ENCODE results near the gene KLF15.
"Not testable (repeated sequence)": the region's sequence is repeated elsewhere in the genome, so short reads cannot be mapped to it uniquely, and the experiment has no call there.

The KLF15 gene

DNA sequence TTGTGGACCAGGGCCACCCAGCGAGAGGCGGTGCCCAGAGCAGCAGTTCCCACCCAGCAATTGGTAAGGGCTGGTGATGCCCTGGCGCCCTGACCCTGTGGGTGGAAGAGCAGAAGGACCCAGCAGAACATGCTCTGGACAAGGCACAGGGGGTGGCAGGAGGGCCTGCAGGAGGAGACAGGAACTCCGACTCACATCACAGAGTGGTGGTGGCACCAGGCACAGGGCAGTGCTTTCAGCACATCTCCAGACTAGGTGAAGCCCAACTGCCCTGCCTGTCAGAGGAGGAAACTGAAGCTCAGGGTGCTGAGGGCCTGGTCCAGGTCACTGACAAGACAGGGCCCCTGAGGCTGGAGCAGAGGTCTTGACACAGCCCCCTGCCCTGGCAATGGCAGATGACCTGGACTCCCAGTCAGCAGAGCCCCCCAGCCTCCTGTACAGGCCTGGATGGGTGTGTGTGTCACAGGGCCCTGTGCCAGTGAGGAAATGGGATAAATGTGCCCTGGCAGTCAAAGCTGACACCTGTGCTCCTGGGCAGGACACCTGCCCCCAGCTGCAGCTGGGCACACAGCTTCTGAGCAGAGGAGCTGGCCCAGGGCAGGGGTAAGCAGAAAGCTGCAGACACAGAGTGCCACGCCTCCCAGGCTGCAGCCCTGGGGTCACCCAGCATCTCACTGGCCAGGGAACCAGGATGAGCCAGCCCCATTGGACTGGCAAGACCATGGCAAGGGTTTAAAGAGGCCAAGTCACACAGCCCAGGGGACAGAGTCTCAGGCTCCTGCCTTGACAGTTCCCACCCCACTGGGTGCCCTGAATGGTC, 11.4 kb downstream of the KLF15 start:
- no peak for DNase-seq

GRCh38 chr3:126345231-126345630, 12.0 kb downstream of the KLF15 start:
- DNase-seq = no peak

- DNase-seq = no peak
These were observed 12.7 kb downstream of the KLF15 start for GRCh38 chr3:126344380-126345041.

- DNase-seq = no peak
These were observed 13.6 kb downstream of the KLF15 start for GRCh38 chr3:126343649-126344035.

- no peak for DNase-seq
These were observed 14.1 kb downstream of the KLF15 start for GRCh38 chr3:126342991-126343648.

GRCh38 chr3:126342211-126342610, 15.0 kb downstream of the KLF15 start:
- DNase-seq = no peak

DNA sequence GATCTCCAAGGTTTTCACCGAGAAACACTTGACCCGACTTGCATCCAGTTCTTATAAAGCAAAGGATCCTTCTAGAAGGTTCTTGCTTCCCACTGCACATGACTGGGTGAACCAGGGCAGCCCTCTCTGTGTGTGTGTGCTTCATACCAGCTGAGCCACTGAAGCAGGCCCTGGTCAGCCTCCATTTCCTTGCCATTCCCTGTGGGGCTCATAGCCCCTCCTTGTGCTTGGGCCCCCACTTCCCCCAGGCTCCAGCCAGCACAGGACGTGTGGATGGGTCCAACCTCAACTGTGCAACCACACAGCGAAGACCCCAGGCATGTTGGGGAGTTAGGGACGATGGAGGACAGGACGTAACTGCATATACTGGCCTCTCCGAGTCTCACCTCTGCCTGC, 15.5 kb downstream of the KLF15 start:
- DNase-seq = no peak

GRCh38 chr3:126340943-126341754, 16.1 kb downstream of the KLF15 start:
- DNase-seq = no peak

DNA sequence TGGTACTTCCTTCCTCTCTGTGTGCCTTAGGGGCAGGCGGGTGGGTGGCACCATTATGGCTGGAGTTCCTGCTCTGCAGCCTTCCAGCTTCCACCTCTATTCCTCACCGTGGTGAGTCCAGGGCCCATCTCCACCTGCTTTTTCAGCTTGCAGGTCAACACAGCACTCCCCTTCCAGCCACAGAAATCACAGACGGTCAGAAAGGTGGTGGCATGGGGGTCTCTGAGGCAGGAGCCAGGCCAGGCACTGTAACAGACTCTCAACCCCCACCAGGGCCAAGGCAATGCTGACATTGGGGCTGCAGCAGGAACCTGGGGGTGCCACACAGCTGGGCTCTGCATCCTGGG, 16.6 kb downstream of the KLF15 start:
- no peak for DNase-seq

DNA sequence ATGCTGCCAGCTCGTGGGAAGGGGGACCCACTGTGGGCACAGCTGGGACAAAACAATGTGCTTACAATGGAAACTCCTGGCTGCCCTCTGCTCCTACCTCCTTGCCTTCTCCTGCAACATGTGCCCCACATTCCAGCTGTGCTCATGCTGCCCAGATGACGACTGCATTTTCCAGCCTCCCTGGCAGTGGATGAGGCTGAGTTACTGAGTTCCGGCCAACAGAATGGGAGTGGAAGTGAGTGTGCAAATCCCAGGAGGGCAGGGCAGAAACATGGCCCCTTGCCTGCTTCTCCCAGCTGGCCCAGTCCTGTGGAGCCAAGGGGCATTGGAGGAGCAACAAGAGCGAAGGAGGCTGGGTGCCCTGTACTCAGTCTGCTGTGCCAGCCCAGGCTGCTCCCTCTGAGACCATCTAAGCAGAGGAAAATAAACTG, 17.1 kb downstream of the KLF15 start:
- DNase-seq = no peak

DNA sequence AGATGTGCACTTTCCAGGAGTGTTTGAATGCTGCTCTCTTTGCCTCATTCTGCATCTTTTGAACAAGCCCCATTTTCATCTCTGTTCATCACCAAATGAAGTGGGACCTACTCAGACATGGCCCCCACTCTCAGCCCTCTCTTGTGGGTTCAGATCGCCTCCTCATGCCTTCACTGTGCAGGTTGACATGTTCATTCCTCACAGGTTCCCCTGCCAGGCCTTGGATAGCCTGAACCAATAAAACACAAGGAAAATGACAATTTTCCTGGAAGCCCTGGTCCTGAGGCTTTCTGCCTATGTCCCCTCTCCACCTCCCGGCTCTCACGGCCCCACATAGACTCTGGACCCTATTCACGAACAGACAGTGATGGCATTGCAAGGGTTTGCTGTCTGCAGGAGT, 17.7 kb downstream of the KLF15 start:
- no peak for DNase-seq

DNA sequence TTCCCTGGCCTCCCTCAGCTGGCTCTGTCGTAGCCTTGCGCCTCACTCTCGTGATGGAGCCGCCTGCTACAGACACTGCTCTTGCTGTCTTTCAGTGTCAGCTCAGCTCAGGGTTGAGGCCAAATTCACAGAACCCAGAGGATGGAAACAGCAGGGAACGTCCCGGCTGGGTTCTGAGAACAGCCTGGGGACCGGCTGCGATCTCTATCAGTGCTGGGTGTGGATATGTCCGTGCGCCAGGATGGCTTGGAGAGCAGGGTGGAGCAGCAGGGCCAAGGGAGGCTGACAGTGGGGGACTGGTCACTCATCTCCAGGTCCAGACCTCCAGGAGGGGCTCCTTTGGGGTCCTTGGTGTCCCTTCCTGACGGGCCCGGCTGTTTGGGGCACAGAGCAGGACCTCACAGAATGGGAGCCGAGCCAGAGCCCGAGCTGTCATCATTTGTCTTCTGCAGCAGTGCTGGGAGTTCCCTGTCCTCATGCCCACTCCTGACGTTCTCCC, 18.4 kb downstream of the KLF15 start:
- DNase-seq = no peak

- no peak for DNase-seq
These were observed 19.1 kb downstream of the KLF15 start for GRCh38 chr3:126337980-126338651.

DNA sequence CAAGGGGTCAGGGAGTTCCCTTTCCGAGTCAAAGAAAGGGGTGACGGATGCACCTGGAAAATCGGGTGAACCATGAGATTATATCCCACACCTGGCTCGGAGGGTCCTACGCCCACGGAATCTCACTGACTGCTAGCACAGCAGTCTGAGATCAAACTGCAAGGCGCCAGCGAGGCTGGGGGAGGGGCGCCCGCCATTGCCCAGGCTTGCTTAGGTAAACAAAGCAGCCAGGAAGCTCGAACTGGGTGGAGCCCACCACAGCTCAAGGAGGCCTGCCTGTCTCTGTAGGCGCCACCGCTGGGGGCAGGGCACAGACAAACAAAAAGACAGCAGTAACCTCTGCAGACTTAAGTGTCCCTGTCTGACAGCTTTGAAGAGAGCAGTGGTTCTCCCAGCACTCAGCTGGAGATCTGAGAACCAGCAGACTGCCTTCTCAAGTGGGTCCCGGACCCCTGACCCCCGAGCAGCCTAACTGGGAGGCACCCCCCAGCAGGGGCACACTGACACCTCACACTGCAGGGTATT, 25.3 kb downstream of the KLF15 start:
- DNase-seq = not testable (repeated sequence)

- no peak for DNase-seq
These were observed 27.1 kb downstream of the KLF15 start for GRCh38 chr3:126329927-126330725.

- no peak for DNase-seq
These were observed 30.6 kb downstream of the KLF15 start for GRCh38 chr3:126326629-126327028.

DNA sequence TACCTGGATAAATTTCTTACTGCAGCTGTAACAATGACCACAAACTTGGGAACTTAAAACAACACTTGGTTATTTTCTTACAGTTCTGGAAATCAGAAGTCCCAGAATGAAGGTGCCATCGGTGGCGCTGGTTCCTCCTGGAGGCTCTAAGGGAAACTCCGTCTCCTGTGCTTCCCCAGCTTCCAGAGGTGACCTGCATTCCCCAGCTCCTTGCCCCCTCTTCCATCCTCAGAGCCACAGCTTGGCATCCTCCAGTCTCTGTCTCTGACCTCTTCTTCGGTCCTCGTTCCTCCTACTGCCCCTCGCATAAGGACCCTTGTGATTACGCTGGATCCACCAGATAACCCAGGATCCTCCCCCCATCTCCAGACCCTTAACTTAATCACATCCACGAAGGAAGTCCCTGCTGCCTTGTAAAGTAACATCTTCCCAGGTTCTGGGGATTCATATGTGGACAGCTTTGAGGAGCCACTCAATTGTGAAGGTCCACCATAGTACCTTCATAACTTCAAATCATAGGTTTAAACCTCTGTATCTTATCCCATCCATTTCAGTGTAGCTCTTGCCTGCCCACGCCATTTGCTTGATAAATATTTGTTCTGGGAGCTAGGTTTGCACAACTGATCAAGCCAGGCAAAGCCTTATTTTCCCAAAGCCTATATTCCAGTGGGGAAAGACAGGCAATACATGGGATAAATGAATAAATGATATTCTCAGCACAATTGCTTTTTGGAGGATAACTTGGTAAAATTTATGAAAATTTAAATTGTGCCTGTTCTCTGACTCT, 34.8 kb downstream of the KLF15 start:
- DNase-seq = no peak

DNA sequence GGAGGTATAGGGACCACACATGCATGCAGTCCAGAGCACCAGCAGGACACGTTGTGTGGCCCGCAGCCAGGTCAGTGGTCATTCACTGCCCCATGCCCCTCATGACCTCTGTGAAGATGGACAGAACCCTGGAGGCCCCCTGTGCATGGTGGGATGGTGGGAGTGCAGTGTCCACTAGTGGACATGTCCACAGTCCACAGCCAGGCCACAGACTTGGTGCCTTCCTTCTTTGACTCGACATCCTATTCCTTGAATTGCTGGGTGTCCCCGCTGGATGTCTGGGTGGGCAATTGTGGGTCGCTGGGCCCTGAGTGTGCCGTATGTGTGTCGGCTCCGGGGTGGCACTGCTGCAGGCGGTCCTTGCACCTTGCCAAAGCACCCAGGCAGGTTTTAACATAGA, 35.7 kb downstream of the KLF15 start:
- no peak for DNase-seq

DNA sequence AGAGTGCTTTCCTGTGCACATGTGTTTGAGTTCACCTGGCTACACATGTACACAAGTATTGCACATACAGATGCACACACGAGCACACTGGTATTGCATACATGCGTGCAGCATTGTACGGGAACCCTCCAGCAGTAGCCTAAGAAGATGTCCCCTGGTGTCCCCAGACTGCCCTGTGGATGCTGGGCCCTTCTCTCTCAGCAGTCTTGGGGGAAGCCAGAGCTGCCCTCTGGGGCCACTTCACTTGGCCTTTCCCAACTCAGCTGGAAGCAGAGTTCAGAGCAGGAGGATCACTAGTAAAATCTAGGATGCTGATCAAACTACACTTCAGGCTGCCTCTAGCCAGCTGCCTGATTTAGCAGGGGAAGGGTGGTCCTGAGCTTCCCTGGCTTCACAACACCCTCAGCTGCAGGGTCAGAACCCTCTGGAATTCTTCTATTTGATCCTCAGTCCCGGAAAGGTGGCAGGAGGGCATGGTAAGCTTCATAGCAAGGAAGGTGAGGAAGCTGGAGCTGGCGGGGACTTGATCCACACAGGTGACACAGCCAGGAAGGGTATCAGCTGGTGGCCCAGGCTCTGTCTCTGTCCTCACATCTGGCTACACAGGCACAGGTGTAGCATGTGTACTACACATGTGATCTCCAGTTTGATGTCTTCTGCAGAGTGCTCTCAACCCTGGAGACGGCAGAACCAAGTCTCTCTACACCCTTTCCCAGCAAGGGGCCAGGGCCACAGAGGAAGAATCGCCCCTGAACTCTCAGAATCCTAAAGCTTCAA, 36.5 kb downstream of the KLF15 start:
- DNase-seq = no peak

All from hippocampal formation (tissue), 2 donors.